NCI-H1694 treated with DMSO at 0.1 percent for 48 hours (cell line): ENCODE data around the gene KRTAP10-12.
"Not testable (repeated sequence)": the region's sequence is repeated elsewhere in the genome, so short reads cannot be mapped to it uniquely, and the experiment has no call there.

Experiments used
- DNase-seq: peaks from one replicate; lab custom pipeline; 2025; lab: John Stamatoyannopoulos, UW

KRTAP10-12 gene, protein sequence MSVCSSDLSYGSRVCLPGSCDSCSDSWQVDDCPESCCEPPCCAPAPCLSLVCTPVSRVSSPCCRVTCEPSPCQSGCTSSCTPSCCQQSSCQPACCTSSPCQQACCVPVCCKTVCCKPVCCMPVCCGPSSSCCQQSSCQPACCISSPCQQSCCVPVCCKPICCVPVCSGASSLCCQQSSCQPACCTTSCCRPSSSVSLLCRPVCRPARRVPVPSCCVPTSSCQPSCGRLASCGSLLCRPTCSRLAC

DNA sequence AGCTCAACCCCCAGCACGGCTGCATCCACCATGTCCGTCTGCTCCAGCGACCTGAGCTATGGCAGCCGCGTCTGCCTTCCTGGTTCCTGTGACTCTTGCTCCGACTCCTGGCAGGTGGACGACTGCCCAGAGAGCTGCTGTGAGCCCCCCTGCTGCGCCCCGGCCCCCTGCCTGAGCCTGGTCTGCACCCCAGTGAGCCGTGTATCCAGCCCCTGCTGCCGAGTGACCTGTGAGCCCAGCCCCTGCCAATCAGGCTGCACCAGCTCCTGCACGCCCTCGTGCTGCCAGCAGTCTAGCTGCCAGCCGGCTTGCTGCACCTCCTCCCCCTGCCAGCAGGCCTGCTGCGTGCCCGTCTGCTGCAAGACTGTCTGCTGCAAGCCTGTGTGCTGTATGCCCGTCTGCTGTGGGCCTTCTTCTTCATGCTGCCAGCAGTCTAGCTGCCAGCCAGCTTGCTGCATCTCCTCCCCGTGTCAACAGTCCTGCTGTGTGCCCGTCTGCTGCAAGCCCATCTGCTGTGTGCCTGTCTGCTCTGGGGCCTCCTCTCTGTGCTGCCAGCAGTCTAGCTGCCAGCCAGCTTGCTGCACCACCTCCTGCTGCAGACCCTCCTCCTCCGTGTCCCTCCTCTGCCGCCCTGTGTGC, at the start of gene KRTAP10-12:
Gene KRTAP10-12, plus strand, starts transcription at position 1 of the 639 bp plus-strand sequence. Its CDS starts 30 bp downstream, at position 31.
- DNase-seq: not testable (repeated sequence)

DNA sequence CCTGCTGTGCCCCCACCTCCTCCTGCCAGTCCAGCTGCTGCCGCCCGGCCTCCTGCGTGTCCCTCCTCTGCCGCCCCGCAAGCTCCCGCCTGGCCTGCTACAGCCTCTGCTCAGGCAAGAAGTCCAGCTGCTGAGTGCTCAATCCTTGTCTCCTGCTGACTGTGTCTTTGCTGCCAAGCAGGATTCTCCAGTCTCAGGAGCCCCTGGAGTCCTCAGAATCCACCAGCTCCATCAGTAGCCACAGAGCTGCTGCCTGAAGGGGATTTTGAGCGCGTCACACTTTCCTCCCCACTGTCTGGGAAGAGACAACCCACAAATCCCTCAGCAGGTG, 49.8 kb upstream of the KRTAP10-12 start:
- no peak for DNase-seq

DNA sequence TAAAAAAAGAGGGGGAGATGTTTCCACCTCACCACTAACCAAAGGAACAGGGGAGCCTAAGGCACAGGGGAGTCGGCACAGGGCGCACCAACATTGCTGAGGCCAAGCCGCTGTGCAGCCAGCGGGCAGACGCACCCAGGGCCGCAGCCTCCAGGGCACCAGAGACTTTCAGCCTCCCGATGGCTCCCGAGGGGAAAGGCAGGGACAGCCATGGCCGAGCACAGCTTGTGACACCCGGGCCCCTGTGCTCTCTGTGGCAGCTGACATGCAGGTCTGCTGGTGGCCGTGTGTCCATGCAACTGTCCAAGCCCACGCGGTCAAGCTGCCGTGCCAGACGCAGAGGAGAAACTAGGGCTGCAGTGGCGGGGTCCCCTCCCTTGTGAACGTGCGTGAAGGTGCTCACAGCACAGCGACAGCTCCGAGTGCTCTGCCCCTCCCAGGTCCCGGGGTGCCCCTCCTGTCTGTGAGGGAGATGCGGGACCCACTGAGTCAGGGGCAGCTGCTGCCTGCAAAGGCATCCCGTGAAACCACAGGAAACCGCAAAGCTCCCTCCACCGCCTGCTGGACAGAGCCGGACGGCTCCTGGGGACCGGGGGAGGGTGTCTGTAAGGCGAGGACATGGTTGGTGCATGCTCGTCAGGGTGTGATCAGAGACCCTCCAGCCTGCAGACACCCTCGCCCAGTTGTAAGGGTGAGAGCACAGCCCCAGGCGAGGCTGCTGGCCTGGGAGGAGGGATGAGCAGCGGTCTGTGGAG, 48.2 kb upstream of the KRTAP10-12 start:
- no peak for DNase-seq

DNA sequence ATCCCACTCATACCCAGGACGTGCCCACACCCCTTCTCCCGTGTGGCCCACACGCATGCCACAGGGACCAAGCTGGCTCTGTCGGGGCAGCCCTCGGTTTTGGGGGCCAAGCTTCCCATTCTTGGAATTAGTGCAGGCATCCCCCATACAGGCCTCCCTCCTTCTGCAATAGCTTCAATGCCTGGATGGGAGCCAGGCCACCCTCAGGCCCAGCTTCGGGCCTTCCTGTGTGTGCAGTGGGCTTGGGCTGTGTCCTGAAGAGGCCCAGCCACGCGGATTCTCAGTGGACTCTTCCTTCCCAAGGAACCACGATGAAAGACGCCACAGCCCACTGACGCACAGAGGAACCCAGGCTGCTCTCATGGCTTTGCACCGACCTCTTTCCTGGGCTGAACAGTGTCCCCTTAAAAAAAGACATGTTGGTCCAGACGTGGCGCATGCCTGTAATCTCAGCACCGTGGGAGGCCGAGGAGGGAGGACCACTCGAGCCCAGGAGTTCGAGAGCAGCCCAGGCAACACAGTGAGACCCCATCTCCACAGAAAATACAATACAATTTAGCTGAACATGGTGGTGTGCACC, 47.4 kb upstream of the KRTAP10-12 start:
- no peak for DNase-seq

DNA sequence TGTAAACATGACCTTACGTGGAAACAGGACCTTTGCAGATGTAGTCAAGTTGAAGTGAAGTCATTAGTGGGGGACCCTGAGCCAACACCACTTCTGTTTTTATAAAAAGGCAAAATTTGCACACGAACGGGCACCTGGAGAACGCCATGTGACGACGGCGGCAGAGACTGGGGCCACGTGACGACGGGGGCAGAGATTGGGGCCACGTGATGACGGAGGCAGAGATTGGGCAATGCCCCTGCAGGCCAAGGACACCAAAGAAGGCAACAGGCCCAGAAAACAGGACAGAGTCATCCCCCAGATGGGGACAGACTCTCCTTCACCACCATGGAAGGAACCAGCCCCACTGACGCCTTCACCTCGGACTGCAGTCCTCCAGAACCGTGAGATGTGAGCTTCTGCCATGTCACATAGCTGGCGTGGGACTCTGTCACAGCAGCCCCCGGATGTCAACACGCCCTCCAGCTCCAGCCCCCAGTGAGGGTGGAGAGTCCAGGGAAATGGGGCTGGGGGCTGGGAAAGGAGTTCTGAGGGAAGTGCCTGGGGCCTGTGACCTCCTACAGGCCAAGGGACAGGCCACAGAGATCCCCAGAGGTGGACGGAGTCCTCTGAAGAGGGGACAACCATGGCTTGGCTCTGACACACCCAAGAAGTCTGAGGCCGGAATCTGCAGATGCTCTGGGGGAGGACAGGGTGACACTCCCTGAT, 46.6 kb upstream of the KRTAP10-12 start:
- no peak for DNase-seq

DNA sequence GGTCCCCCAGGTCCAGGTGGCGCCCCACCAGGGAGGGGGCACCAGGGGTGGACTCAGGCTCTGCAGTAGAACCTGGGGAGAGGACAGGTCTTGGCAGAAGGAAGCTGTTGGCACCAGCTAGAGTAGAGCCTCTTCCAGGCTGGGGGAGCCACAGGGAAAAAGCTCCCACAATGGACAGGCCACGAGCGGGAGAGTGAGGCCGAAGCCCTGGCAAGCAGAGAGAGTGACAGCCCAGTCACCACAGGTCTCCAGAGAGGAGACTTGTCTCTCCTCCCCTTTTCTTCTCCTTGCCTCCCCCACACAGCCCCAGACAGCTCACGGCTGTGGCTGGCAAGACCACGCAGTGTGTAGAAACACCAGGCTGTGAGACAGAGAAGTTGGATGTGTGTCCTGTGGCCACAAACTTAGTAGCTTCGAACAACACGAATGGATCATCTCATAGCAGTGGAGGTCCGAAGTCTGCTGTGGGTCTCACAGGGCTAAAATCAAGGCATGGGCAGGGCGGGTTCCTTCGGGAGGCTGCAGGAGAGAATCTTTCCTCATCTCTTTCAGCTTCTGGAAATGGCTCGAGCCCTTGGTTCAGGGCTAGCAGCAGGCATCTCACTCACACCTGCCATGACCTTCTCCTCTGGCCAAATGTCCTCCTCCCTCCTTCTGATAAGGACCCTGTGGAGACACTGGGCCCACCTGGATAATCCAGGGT, 45.8 kb upstream of the KRTAP10-12 start:
- DNase-seq: no peak

DNA sequence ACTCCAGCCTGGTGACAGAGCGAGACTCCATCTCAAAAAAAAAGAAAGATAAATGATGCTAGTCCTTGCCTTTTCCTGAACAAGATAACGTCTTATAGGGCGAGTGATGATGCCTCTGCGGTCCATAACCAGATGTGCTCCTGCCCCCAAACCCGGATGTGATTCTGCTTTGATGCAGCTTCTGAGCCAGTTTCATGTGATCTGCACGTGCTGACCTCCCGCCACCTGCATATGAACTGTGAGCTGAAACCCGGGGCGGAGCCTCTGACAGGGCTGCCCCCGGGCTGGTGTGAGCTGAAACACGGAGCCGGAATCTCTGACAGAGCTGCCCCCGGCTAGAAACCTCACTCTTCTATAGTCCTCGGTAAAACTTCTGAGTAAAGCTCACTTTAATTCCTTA, 43.8 kb upstream of the KRTAP10-12 start:
- no peak for DNase-seq

DNA sequence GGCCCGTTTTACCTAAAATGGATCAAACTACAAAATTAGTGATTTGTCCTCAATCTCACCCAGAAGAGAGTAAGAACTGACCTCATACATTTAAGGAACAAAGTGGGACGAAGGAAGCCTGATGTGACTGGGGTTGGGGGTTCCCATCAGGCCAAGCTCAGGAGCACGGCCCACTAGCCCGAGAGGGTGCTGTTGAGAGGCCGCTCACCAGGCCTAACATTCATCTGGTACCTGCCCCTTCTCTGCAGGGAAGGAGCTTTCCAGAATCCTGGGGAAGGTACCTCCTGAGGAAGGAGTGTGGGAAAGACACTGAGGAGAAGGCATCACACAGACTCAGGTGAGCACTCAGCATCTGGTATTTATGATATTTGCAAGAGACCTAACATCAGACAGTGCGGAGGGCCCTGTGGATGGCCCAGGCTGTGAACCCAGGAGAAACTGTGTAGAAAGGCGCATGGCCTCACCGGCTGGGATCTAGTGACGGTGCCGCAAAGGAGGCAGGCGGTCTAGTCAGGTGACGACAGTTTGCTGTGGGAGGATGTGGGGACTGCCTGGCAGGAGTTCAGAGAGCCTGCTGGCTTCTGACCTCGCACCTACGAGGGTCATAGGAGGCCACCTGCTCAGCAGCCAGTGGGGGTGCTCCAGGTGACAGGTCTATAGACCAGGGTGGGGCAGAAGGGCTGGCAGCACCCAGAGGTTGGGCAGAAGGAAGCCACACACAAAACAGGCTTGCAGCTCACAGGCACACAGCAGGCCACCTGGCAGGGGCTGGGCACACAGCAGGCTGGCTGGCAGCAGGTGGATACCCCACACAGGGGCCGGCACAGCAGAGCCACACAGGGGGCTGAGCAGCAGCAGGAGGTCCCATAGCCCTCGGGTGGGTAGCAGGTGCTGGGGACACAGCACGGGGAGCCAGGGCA, 43.1 kb upstream of the KRTAP10-12 start:
- no peak for DNase-seq

DNA sequence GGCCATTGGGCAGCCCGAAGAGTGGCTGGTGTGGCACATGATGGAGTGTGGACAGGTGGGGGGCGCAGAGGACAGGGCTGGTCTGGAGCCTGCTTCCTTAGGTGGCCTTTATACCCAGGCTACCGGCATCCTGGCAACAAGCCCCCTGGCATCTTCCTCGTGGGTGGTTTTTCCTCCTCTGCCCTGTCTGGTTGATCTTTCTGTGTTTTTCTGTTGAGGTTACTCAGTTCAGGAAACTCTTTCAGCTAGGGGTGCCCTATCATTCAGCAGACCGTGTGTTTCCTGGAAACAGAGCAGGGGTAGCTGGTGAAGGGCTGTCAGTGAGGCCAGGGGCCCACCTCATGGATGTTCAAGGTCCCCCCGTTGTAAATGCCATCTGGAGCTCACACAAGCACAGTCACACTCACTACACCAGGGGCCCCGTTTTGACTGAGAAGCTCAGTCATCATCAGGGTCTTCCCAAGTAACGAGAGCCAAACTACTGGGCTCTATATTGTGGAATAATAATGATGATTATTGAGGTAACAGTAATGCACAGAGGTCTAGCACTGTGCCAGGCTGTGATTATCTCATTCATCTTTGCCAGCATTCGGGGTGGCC, 42.3 kb upstream of the KRTAP10-12 start, which contains the start of gene KRTAP12-4:
Gene KRTAP12-4, minus strand, starts transcription at position 84 of the 600 bp plus-strand sequence. Its CDS starts 45 bp downstream, at position 39.
- DNase-seq: no peak

DNA sequence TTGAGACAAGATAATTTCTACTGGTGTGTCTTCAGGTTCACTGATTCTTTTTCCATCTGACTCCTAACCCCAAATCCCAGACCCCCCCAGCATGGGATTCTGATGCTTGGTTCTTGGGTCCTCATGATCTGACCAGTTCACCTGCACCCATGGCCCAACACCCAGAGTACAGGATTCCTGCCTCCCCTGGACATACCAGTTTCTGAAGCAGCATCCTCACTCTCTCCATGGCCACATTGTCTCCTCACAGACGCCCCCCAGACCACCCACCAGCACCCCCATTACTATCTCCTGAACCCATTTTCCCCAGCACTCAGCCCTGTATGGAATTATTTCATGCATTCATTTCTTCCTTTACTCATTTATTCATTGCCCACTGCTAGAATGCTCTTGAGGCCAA, 40.1 kb upstream of the KRTAP10-12 start:
- DNase-seq: no peak

DNA sequence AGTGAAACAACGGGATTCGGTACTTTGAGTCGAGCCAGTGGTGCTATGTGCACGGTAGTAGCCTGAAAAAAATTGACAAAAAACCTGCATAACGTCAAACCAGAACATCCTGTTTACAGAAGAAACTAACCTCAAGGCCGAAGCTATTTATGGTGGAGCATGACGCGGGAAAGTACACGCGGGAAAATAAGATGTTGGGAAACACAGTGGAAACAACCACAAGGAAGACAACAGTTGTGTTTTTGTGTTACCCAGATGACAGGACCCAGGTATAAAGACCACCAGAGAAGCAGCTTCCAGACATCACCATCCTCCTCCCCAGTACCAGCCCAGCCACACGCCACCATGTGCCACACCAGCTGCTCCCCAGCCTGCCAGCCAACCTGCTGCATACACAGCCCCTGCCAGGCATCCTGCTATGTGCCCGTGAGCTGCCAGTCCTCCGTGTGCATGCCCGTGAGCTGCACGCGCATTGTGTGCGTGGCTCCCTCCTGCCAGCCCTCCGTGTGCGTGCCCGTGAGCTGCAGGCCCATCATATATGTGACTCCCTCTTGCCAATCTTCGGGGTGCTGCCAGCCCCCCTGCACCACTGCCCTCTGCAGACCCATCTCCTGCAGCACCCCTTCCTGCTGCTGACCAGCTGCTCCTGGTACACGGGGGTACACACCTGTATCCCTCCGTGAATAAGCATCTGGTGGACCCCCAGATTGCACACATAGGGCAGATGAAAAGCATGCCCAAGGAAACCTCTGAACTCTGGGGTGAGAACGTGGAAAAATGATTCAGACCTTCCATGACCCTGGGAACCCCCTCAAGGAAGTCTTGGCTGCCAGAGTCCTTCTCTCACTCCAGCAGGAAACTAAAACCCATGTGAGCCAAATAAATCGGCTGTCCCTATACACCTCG, 39.1 kb upstream of the KRTAP10-12 start, which contains the start of gene KRTAP12-3:
Gene KRTAP12-3, plus strand, starts transcription at position 298 of the 906 bp plus-strand sequence. Its CDS starts 48 bp downstream, at position 346.
- DNase-seq: peak; percentile 53

DNA sequence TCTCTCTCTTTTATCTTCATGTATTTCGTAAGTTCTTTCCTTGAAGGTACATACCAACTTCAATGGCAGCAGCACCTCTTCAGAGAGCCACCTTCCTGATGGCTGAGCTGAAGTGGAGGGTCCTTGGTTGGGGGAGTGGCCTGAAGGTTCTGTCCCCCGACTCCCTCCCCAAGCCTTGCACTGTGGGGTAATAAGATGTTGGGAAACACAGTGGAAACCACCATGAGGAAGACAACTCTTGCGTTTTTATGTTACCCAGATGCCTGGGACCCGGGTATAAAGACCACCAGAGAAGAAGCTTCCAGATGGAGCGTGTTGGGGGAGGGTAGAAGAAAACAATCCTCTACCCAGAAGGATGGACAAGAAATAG, 38.4 kb upstream of the KRTAP10-12 start:
- no peak for DNase-seq

DNA sequence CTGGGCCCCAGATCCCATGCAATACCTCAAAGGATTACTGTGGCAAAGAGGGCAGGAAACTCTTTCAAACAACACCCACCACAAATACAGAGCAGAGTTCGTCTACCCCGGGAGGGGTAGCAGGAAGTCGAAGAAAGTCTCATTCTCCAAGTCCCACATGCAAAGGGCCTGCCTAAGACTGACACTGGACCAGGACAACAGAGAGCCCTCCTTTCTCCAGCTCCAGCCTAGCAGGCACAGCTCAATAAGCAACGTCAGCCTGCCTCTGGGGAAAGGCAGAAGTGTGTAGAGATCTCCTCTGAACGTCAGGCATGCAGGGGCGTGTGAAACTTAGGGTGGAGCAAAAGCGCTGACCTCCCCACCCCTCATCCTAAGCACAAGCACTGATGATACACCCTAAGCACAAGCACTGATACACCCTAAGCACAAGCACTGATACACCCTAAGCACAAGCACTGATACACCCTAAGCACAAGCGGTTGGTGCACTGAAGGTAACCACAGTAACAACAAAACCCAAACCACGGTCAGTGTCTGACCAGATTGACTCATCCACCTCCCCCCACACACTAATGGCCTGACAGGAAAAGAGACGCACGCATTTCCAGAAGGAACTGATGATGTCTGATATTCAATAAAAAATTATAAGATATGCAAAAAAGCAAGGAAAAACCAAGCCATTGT, 37.9 kb upstream of the KRTAP10-12 start:
- no peak for DNase-seq

DNA sequence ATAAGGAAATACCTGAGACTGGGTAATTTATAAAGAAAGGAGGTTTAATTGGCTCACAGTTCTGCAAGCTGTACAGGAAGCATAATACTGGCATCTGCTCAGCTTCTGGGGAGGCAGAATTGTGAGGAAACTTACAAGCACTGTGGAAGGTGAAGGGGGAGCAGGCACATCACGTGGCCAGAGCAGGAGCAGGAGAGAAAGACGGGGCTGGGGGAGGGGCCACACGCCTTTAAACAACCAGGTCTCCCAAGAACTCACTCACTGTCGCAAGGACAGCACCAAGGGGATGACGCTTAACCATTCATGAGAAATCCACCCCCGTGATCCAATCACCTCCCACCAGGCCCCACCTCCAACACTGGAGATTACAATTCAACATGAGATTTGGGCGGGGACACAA, 35.4 kb upstream of the KRTAP10-12 start:
- not testable (repeated sequence) for DNase-seq

DNA sequence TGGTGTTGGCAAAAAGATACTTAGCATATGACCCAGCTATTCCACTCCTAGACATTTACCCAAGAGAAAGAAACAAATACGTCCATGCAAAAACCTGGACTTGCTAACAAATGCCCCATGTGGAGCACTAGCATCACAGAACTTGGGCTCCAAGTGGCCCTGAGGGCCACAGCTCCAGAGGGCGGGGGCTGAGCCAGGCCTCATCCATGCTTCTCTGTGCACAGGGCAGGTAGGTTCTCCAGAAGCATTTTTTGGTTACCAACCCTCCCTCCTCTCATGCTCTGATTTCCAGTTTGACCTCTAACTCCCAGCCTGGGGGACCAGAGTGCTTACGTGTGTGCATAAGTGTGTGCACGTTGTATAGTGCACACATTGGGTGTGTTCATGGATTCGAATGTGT, 32.3 kb upstream of the KRTAP10-12 start:
- no peak for DNase-seq

DNA sequence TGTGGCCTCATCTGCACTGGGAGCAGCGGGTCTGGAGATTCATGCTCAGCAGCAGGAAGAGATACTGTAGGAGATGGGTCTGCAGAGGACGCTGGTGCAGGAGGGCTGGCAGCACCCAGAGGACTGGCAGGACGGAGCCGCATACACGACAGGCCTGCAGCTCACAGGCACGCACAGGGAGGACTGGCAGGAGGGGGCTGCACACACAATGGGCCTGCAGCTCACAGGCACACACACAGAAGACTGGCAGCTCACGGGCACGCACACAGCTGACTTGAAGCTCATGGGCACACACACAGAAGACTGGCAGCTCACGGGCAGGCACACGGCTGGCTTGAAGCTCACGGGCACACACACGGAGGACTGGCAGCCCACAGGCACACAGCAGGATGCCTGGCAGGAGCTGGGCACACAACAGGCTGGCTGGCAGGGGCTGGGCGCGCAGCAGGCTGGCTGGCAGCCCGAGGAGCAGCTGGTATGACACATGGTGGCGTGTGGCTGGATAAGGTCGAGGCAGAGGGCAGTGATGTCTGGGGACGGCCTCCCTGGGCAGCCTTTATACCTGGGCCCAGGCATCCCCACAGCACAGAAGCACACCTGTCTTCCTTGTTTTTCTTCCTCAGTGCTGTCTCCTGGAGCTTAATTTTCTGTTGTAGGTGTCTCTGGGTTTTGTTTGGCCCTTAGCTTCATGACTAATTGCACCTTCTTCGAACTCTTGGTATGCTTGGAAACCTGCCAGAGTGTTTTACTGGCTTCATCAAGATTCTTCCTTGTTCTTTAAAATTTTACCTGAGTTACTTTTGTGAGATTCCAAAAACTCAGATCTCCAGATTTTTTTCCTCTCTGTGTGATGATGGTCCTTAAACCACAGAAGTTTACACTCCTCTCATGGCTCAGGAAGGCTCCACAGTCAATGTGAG, 30.3 kb upstream of the KRTAP10-12 start, which contains the start of gene KRTAP12-2:
Gene KRTAP12-2, minus strand, starts transcription at position 527 of the 920 bp plus-strand sequence. Its CDS starts 41 bp downstream, at position 486.
- DNase-seq: peak; percentile 38

DNA sequence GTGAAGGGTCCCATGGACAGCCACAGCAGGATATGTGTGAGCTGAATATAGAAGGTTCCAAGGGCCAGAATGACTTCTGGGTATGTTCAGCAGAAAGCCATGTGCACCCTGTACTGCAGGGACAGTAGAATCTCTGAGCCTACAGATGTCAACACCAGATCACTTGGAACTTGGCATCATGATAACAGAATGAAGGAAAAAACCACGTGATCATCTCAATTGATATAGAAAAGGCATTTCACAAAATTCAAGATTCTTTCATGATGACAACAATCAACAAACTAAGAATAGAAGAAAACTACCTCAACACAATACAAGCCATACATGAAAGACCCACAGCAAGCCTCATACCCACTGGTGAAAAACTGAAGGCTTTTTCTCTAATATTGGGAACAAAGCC, 29.4 kb upstream of the KRTAP10-12 start:
- DNase-seq: no peak
